Spleen (tissue), 11 donors: ENCODE results near the gene TIMP1. TPM values are rescaled to one million over a fixed set of nuclear protein-coding genes. Genes with fewer than 3 reads are reported as not detected.

ENCODE experiments used
- DNase-seq: peaks from one replicate; pipeline ENCODE4 v3.0.0-alpha.2; 2020
- H3K27ac ChIP-seq, 8 donors: fragments of 200-600 bp; sonication (generic) in 7 of 8; 1 replicate in 4 of 8; 2 replicates in 4 of 8; pipeline versions ENCODE4 v1.5.0 to v1.8.0; 2016 to 2021; ENCODE audit warnings: inconsistent platforms in 4 of 8, mild to moderate bottlenecking in 4 of 8, moderate library complexity in 1 of 8
- H3K27me3 ChIP-seq, 7 donors: fragments of 200-600 bp; sonication (generic) in 6 of 7; replicated peaks in 1 of 7; 1 replicate in 4 of 7; 2 replicates in 3 of 7; pipeline versions ENCODE4 v1.5.0 to v1.8.0; 2016 to 2021; ENCODE audit warnings: inconsistent platforms in 3 of 7, mild to moderate bottlenecking in 1 of 7
- H3K36me3 ChIP-seq, 6 donors: fragments of 200-600 bp; sonication (generic) in 5 of 6; 1 replicate in 4 of 6; 2 replicates in 2 of 6; pipeline versions ENCODE4 v1.5.0 to v1.8.0; 2016 to 2021; ENCODE audit warnings: inconsistent platforms in 2 of 6
- H3K4me1 ChIP-seq, 6 donors: fragments of 200-600 bp; sonication (generic) in 5 of 6; 1 replicate in 3 of 6; 2 replicates in 3 of 6; pipeline versions ENCODE4 v1.5.0 to v1.8.0; 2016 to 2021; ENCODE audit warnings: inconsistent platforms in 3 of 6
- H3K4me3 ChIP-seq, 8 donors: fragments of 200-600 bp; sonication (generic) in 7 of 8; 1 replicate in 4 of 8; 2 replicates in 4 of 8; pipeline versions ENCODE4 v1.5.0 to v1.8.0; 2016 to 2021; ENCODE audit warnings: inconsistent platforms in 4 of 8, mild to moderate bottlenecking in 4 of 8, moderate library complexity in 2 of 8
- H3K9me3 ChIP-seq, 8 donors: fragments of 200-600 bp; sonication (generic) in 7 of 8; 1 replicate in 4 of 8; 2 replicates in 4 of 8; pipeline versions ENCODE4 v1.5.0 to v1.8.0; 2016 to 2021; ENCODE audit warnings: inconsistent platforms in 4 of 8
- POLR2A ChIP-seq, 3 donors: fragments of 450-650 bp; IDR thresholded peaks; one replicate each; pipeline ENCODE4 v1.5.1; 2017; ENCODE audit warnings: antibody characterized with exemption in 3 of 3, mild to moderate bottlenecking in 1 of 3
- POLR2AphosphoS5 ChIP-seq, 3 donors: sonication (generic); formaldehyde crosslinking; IDR thresholded peaks; one replicate each; pipeline ENCODE4 v1.5.1; 2017; ENCODE audit warnings: antibody characterized with exemption in 3 of 3
- WGBS, 5 donors: extraction: QIAGEN DNeasy Blood & Tissue Kit in 3 of 5; methylation state at CpG; one replicate each; pipeline versions ENCODE4 v1.1.5 to v1.1.7; 2013 to 2018; 5-methylcytosine and 5-hydroxymethylcytosine counted together
- intact Hi-C: fragments of 100-400 bp; cut with DNase I; formaldehyde crosslinking; loops from one replicate; pipeline ENCODE4 v1.15.0; 2023; ENCODE audit warnings: low total_unique reads
- polyA plus RNA-seq, 3 donors: library from polyadenylated mRNA; stranded (reverse); fragments of 200-250 nt; gene quantifications; one replicate each; pipeline ENCODE4 v1.2.1, GENCODE V29; 2013
- total RNA-seq, 7 donors: library from RNA; depleted of rRNA in 3 of 7; stranded (reverse); fragments of >200 nt in 3 of 7; fragmentation: NEBNext Ultra II Directional in 4 of 7; extraction: Animal tissue kit (Norgen Biotek cat#: 25700) in 4 of 7; gene quantifications; one replicate each; pipeline versions ENCODE4 v1.1.0 to v1.2.1, GENCODE V29; 2016 to 2021
- TF ChIP-seq, protein P1 (sequence below), 11 experiments: fragments of 200-600 bp in 7 of 11; fragments of 450-650 bp in 4 of 11; sonication (generic) in 4 of 11; IDR thresholded peaks in 8 of 11; conservative IDR thresholded peaks in 3 of 11; 1 replicate in 7 of 11; 2 replicates in 4 of 11; pipeline versions ENCODE4 v1.4.0 to v1.8.0; 2016 to 2021; ENCODE audit warnings: antibody characterized with exemption in 11 of 11, inconsistent platforms in 4 of 11, mild to moderate bottlenecking in 1 of 11
- donor health status: healthy with polysubstance abuse.
- donor health status: DM: no; HTN: no; CAD: no; lungs with moderate emphysema.
- donor health status: DM: no; HTN: no; CAD: no.
- donor health status: Bipolar disorder and iron deficiency.
- donor health status: healthy.
- donor health status: DM: no; HTN: no; CAD: no.
- donor health status: DM: yes; HTN: yes; CAD: no.

TIMP1 gene
- total and polyA plus RNA-seq, 10 donors, result 86.8 to 293 (median 184) TPM

DNA sequence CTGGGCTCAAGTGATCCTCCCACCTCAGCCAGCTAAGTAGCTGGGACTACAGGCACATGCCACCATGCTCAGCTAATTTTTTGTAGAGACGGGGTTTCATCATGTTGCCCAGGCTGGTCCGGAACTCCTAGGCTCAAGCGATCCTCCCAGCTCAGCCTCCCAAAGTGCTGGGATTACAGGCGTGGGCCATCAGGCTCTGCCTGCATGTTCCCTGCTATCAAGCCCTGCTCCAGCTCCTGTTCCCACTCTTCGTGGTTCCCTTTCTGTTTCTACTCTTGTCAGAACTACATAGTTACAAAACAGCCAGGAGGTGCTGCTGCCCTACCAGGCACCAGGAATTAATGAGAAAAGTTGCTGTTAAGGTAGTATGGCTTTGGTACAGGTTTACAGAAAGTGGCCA is 8.7 kb downstream of the TIMP1 start:
- intact Hi-C loops, result no loop called here
- H3K27me3 ChIP-seq, result peaks cover 0 to 3% (median 0%) of the 10 kb centered on the region in 7 donors
- H3K4me3 ChIP-seq, result no peak overlapping the region
- no peak for TF ChIP-seq POLR2AphosphoS5 (IDR thresholded peaks at IDR 0.05)
- no peak for TF ChIP-seq POLR2A (IDR thresholded peaks at IDR 0.05)
- TF ChIP-seq, protein P1, sequence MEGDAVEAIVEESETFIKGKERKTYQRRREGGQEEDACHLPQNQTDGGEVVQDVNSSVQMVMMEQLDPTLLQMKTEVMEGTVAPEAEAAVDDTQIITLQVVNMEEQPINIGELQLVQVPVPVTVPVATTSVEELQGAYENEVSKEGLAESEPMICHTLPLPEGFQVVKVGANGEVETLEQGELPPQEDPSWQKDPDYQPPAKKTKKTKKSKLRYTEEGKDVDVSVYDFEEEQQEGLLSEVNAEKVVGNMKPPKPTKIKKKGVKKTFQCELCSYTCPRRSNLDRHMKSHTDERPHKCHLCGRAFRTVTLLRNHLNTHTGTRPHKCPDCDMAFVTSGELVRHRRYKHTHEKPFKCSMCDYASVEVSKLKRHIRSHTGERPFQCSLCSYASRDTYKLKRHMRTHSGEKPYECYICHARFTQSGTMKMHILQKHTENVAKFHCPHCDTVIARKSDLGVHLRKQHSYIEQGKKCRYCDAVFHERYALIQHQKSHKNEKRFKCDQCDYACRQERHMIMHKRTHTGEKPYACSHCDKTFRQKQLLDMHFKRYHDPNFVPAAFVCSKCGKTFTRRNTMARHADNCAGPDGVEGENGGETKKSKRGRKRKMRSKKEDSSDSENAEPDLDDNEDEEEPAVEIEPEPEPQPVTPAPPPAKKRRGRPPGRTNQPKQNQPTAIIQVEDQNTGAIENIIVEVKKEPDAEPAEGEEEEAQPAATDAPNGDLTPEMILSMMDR (IDR thresholded peaks at IDR 0.05 in 8 of 11, conservative IDR thresholded peaks at IDR 0.05 in 3 of 11), result no peak
- H3K9me3 ChIP-seq, result peaks cover 0 to 3% (median 0%) of the 10 kb centered on the region in 8 donors
- no peaks in the 10 kb centered on the region for H3K4me1 ChIP-seq
- WGBS, 5 donors, result 78 to 89% (median 82%) methylated on average over 5 of the region's 5 CpGs
- peaks cover 0 to 8% (median 0%) of the 10 kb centered on the region in 6 donors for H3K36me3 ChIP-seq
- no peak overlapping the region for H3K27ac ChIP-seq
- no peak for DNase-seq

DNA sequence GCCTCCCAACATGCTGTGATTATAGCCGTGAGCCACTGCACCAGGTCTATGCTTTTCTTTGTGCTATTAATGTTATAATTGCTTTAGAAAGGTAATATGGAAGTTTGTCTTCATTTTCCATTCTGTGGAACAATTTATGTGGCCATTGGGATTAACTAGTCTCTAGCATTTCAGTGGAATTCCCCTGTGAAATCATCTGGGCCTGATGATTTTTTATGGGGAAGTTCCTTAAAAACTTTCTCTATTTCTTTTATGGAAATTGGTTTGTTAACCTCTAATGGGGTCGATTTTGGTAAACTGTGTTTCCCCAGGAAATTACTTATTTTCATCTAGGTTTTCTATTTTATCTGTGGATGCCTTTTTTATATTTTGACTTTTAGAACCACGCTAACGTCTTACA is 11.3 kb downstream of the TIMP1 start:
- Histone ChIP-seq H3K36me3 (no peaks in the 10 kb centered on the region), H3K27me3 (no peaks in the 10 kb centered on the region), H3K4me3 (no peak overlapping the region), H3K9me3 (peaks cover 5 to 28% (median 15%) of the 10 kb centered on the region in 8 donors), H3K4me1 (no peaks in the 10 kb centered on the region), H3K27ac (no peak overlapping the region)
- no peak for TF ChIP-seq POLR2AphosphoS5 (IDR thresholded peaks at IDR 0.05)
- TF ChIP-seq, protein P1 (IDR thresholded peaks at IDR 0.05 in 8 of 11, conservative IDR thresholded peaks at IDR 0.05 in 3 of 11), result no peak
- TF ChIP-seq POLR2A (IDR thresholded peaks at IDR 0.05), result no peak
- WGBS, 5 donors, result 61 to 86% (median 67%) methylated on average over 4 of the region's 4 CpGs
- intact Hi-C loops, result no loop called here
- no peak for DNase-seq

DNA sequence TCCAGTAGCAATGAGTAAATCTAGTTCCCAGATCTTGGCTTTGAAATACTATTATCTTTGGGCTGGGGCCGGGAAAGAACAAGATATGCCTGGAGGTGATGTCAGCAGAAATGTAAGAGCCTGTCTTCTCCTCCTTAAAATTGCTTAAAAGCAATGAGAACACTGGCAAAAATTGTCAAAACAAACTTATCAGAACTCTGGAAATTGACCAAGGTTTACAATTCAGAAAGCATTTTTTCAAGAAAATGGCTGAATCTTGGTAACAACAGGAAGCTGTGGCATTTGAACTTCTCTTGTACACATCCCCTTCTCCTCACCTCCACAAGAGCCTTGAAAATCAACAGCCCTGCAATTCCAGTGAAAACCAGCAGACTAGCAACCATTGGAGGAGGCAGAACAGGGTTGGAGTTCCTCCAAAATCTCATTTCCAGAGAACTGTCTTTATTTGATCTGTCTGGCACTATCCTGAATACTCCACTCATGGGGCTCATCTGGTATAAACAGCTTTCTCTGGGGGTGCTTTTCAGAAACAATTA is 13.5 kb downstream of the TIMP1 start:
- Histone ChIP-seq H3K4me3 (no peak overlapping the region), H3K36me3 (no peaks in the 10 kb centered on the region), H3K4me1 (no peaks in the 10 kb centered on the region), H3K27me3 (no peaks in the 10 kb centered on the region), H3K9me3 (peaks cover 5 to 49% (median 29%) of the 10 kb centered on the region in 8 donors), H3K27ac (no peak overlapping the region)
- no peak for DNase-seq
- 64 to 71% (median 69%) methylated on average over 1 of the region's 1 CpG for WGBS, 5 donors
- intact Hi-C loops, result no loop called here
- TF ChIP-seq, protein P1 (IDR thresholded peaks at IDR 0.05 in 8 of 11, conservative IDR thresholded peaks at IDR 0.05 in 3 of 11), result no peak
- no peak for TF ChIP-seq POLR2A (IDR thresholded peaks at IDR 0.05)
- TF ChIP-seq POLR2AphosphoS5 (IDR thresholded peaks at IDR 0.05), result no peak

DNA sequence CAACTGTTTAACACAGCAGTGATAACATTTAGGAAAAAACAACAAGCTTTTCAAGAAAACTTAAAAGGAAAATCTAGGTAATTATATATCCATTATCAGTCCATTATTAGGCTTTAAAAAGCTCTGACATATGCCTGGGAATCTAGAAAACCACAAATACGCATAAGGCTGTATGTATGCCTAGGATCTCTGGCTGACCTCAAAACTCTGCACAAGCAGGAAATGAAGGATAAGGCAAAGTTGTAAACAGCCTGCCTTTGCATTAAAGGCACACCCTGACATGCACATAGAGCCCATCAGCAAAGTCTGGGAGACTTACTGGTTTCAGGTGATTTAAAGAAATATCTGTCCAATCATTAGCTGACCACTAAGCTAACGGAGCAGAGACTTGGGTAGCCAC is 14.0 kb downstream of the TIMP1 start:
- Histone ChIP-seq H3K27ac (no peak overlapping the region), H3K36me3 (no peaks in the 10 kb centered on the region), H3K4me1 (no peaks in the 10 kb centered on the region), H3K9me3 (peaks cover 5 to 50% (median 29%) of the 10 kb centered on the region in 8 donors), H3K4me3 (no peak overlapping the region), H3K27me3 (no peaks in the 10 kb centered on the region)
- 74 to 93% (median 83%) methylated on average over 2 of the region's 2 CpGs for WGBS, 5 donors
- TF ChIP-seq POLR2AphosphoS5 (IDR thresholded peaks at IDR 0.05) (no peak), POLR2A (IDR thresholded peaks at IDR 0.05) (no peak)
- TF ChIP-seq, protein P1 (IDR thresholded peaks at IDR 0.05 in 8 of 11, conservative IDR thresholded peaks at IDR 0.05 in 3 of 11), result no peak
- DNase-seq, result no peak
- intact Hi-C loops, result no loop called here
